Measurements from ENCODE around the gene CTNNBL1. TPM values are rescaled to one million over a fixed set of nuclear protein-coding genes. Genes with fewer than 3 reads are reported as not detected.

Gene CTNNBL1
- total RNA-seq, 1 experiment from 2014 or later, result 55.4 TPM

DNA sequence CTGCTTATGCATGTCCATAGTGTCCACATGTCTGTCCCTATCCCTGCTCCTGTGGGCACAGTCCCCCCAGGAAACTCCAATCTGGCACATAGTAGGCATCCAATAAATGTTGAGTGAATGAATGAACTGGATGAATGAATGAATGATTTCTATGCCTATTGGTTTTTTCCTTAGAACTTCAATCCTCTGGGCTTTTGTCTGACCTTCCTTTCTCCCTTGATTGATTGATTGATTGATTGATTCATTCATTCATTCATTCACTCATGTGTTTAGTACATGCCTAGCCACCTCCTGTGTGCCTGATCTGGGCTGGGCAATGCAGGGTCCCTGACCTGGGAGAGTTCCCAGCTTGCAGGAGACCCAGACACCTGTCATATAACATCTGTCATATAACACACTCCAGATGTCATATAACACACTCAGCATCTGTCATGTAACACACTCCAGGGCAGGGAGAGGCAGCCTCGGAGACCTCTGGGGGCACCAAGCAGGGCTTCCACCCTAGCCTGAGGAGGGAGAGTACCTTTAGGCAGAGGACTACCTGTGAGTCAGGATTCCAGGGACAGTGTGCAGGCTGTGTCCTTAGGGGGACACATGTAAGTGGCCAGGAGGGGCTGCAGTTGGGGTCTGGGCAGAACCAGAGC, 227.0 kb downstream of the CTNNBL1 start:
- Histone ChIP-seq H2AFZ (ENCODE audit: low read depth, low read length, poor library complexity, severe bottlenecking) (no peak overlapping the region), H3K9ac (ENCODE audit: low read length) (no peak overlapping the region), H3K4me1 (ENCODE audit: control insufficient read depth in 1 of 2, insufficient read depth in 2 of 2, low read length in 2 of 2) (no peaks in the 10 kb centered on the region), H4K20me1 (ENCODE audit: insufficient read depth) (no peaks in the 10 kb centered on the region), H3K9me3 (ENCODE audit: control insufficient read depth in 1 of 2, insufficient read depth in 1 of 2, low read depth in 1 of 2, low read length in 2 of 2) (no peaks in the 10 kb centered on the region), H3K27ac (ENCODE audit: low read depth, low read length) (no peak overlapping the region), H3K4me2 (ENCODE audit: low read length) (no peak overlapping the region), H3K9me2 (ENCODE audit: insufficient read depth) (no peaks in the 10 kb centered on the region), H3K27me3 (ENCODE audit: insufficient read depth, low read length) (peaks cover 16% of the 10 kb centered on the region; the same call in 1 of the 2 replicates), H3K79me2 (ENCODE audit: insufficient read depth, low read length) (no peaks in the 10 kb centered on the region), H3K36me3 (ENCODE audit: control insufficient read depth in 1 of 2, insufficient read depth in 2 of 2, low read length in 2 of 2) (no peaks in the 10 kb centered on the region), H3K4me3 (replicated peaks in 1 of 2; ENCODE audit: low read depth in 1 of 2, low read length in 2 of 2) (no peak overlapping the region)
- ChIA-PET RAD21 (ENCODE audit: low non-redundant PET in 1 of 2, low total read pairs in 2 of 2, uncharacterized antibody in 2 of 2, unreplicated experiment in 2 of 2) (no interaction called here), CTCF (no interaction called here), POLR2A (no interaction called here)
- no TSS peak for BruUV-seq (replicated peaks)
- ATAC-seq (no peak), DNase-seq (ENCODE audit: low read depth, low spot score) (no peak)
- intact Hi-C loops (cut with micrococcal nuclease), result no loop called here
- TF ChIP-seq, protein P1, sequence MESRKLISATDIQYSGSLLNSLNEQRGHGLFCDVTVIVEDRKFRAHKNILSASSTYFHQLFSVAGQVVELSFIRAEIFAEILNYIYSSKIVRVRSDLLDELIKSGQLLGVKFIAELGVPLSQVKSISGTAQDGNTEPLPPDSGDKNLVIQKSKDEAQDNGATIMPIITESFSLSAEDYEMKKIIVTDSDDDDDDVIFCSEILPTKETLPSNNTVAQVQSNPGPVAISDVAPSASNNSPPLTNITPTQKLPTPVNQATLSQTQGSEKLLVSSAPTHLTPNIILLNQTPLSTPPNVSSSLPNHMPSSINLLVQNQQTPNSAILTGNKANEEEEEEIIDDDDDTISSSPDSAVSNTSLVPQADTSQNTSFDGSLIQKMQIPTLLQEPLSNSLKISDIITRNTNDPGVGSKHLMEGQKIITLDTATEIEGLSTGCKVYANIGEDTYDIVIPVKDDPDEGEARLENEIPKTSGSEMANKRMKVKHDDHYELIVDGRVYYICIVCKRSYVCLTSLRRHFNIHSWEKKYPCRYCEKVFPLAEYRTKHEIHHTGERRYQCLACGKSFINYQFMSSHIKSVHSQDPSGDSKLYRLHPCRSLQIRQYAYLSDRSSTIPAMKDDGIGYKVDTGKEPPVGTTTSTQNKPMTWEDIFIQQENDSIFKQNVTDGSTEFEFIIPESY (IDR thresholded peaks at IDR 0.05; ENCODE audit: extremely low read depth, insufficient replicate concordance, low read length), result no peak
- TF ChIP-seq SRF (IDR thresholded peaks at IDR 0.05; ENCODE audit: low read depth) (no peak), EZH2 (IDR thresholded peaks at IDR 0.05) (no peak), ELF1 (IDR thresholded peaks at IDR 0.05; ENCODE audit: borderline replicate concordance, low read depth) (no peak), CEBPB (IDR thresholded peaks at IDR 0.05; ENCODE audit: low read depth) (no peak), ZFX (IDR thresholded peaks at IDR 0.05) (no peak), POLR2A (IDR thresholded peaks at IDR 0.05; ENCODE audit: borderline replicate concordance, extremely low read depth, insufficient read depth, insufficient read length) (no peak), CBX3 (IDR thresholded peaks at IDR 0.05; ENCODE audit: low read depth) (no peak), EZH2phosphoT487 (IDR thresholded peaks at IDR 0.05; ENCODE audit: borderline replicate concordance) (no peak), REST (IDR thresholded peaks at IDR 0.05; ENCODE audit: low read depth) (no peak)

All from HCT116 (cell line).